ENCODE measurements around the gene RAMP2.

DNA sequence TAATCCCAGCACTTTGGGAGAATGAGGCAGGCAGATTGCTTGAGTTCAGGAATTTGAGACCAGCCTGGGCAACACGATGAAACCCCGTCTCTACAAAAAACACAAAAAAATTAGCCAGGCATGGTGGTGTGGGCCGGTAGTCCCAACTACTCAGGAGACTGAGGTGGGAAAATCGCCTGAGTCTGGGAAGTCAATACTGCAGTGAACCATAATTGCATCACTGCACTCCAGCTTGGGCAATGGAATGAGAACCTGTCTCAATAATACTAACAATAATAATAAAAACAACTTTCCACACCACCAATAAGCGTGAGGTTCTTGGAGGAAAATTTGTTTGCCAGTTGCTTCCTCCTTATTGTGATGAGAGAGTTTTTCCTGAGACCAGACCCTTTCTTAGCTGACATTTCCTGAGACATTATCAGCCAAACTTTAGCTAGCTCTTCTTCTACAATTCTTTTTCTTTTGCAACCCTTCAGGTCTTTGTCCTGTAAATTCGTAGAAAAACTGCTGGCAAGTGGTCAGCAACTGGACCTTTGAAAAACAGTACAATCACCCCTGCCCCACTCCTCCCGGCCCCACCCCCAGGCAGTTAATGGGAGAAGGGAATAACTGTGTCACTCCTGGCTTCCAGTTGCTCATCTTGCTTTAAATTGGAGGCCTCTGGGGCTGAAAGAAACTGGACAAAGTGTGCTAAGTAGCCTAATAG lies 12.7 kb upstream of the RAMP2 start:
- TF ChIP-seq, protein P1, sequence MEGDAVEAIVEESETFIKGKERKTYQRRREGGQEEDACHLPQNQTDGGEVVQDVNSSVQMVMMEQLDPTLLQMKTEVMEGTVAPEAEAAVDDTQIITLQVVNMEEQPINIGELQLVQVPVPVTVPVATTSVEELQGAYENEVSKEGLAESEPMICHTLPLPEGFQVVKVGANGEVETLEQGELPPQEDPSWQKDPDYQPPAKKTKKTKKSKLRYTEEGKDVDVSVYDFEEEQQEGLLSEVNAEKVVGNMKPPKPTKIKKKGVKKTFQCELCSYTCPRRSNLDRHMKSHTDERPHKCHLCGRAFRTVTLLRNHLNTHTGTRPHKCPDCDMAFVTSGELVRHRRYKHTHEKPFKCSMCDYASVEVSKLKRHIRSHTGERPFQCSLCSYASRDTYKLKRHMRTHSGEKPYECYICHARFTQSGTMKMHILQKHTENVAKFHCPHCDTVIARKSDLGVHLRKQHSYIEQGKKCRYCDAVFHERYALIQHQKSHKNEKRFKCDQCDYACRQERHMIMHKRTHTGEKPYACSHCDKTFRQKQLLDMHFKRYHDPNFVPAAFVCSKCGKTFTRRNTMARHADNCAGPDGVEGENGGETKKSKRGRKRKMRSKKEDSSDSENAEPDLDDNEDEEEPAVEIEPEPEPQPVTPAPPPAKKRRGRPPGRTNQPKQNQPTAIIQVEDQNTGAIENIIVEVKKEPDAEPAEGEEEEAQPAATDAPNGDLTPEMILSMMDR (optimal IDR thresholded peaks at IDR 0.05 in 1 of 3, IDR thresholded peaks at IDR 0.05 in 1 of 3, conservative IDR thresholded peaks at IDR 0.05 in 1 of 3; ENCODE audit: extremely low read depth in 1 of 3, insufficient read depth in 2 of 3, low read length in 3 of 3) = no peak
- TF ChIP-seq EZH2 (IDR thresholded peaks at IDR 0.05; ENCODE audit: low read length) = no peak
